ENCODE measurements around the gene STK32B. TPM values are rescaled to one million over a fixed set of nuclear protein-coding genes. Genes with fewer than 3 reads are reported as not detected.

Gene STK32B
- total and polyA plus RNA-seq, 2 of the 8 experiments (the other 6 are each of a cell fraction or from before 2014, with no cell fraction given), result 2.3 to 2.5 TPM

- no peak for TF ChIP-seq EP300 (IDR thresholded peaks at IDR 0.05; ENCODE audit: borderline replicate concordance in 1 of 2, low read depth in 2 of 2, low read length in 2 of 2)
- TF ChIP-seq ATF3 (IDR thresholded peaks at IDR 0.05; ENCODE audit: insufficient read depth, low read depth, low read length), result no peak
- no peak for TF ChIP-seq SP2 (IDR thresholded peaks at IDR 0.05; ENCODE audit: low read length)
- no peak for TF ChIP-seq JUND (IDR thresholded peaks at IDR 0.05; ENCODE audit: low read length)
- no peak for TF ChIP-seq MAFK (IDR thresholded peaks at IDR 0.05; ENCODE audit: low read depth, low read length)
- TF ChIP-seq HDAC6 (IDR thresholded peaks at IDR 0.05; ENCODE audit: low read depth, low read length), result no peak
- TF ChIP-seq POLR2A (IDR thresholded peaks at IDR 0.05; ENCODE audit: control extremely low read depth in 1 of 2, low read depth in 2 of 2, low read length in 2 of 2), result no peak
- no peak for TF ChIP-seq JUN (IDR thresholded peaks at IDR 0.05; ENCODE audit: low read depth, low read length)
- no peak for TF ChIP-seq RBBP5 (IDR thresholded peaks at IDR 0.05; ENCODE audit: borderline replicate concordance, low read depth, low read length)
- no peak for TF ChIP-seq CTBP2 (IDR thresholded peaks at IDR 0.05; ENCODE audit: borderline replicate concordance, insufficient read depth, insufficient read length, low read length)
- TF ChIP-seq SIX5 (IDR thresholded peaks at IDR 0.05; ENCODE audit: low read depth, low read length), result no peak
- TF ChIP-seq SP4 (IDR thresholded peaks at IDR 0.05; ENCODE audit: low read length), result no peak
- H3K4me1 ChIP-seq (replicated peaks in 1 of 4; ENCODE audit: control insufficient read depth in 3 of 4, insufficient read depth in 4 of 4, low read length in 3 of 4), result peaks cover 0 to 4% (median 0%) of the 10 kb centered on the region in 4 experiments; a peak in 2 of 7 replicates
- 88% methylated on average over 3 of the region's 3 CpGs; no CpG with 5 or more reads in 1 of the 2 experiments for WGBS, 2 experiments (ENCODE audit: extremely low coverage in 1 of 2, insufficient coverage in 1 of 2, insufficient read length in 1 of 2, insufficient replicate concordance in 2 of 2, low coverage in 1 of 2, low lambda C conversion rate in 2 of 2, missing lambda C conversion rate in 1 of 2)
- no peak overlapping the region for H3K4me3 ChIP-seq (ENCODE audit: extremely low read depth in 1 of 4, insufficient read depth in 2 of 4, low read depth in 3 of 4, low read length in 4 of 4)
- H4K20me1 ChIP-seq (replicated peaks in 1 of 2; ENCODE audit: control insufficient read depth in 1 of 2, insufficient read depth in 2 of 2, low read length in 2 of 2), result no peaks in the 10 kb centered on the region
- no peak overlapping the region for H2BK15ac ChIP-seq (ENCODE audit: low read length)
- ChIA-PET CTCF (ENCODE audit: partially characterized antibody) (interaction anchor here (1.3 kb wide), 1 partner anchor 73 kb away, joined by 3 read pairs; no protein-coding TSS in a partner anchor), POLR2A (ENCODE audit: partially characterized antibody) (no interaction called here)
- H3K79me2 ChIP-seq (ENCODE audit: control insufficient read depth in 1 of 2, insufficient read depth in 2 of 2, low read length in 2 of 2), result no peaks in the 10 kb centered on the region
- no peak overlapping the region for H3K14ac ChIP-seq (ENCODE audit: insufficient read length)
- H3K23me2 ChIP-seq (ENCODE audit: low read depth, low read length), result no peaks in the 10 kb centered on the region
- H3K9me3 ChIP-seq (ENCODE audit: insufficient read depth in 2 of 2, low read depth in 1 of 2, low read length in 1 of 2), result peaks cover 4 to 9% of the 10 kb centered on the region in 2 experiments; a peak in 2 of 4 replicates
- no peaks in the 10 kb centered on the region for H3K36me3 ChIP-seq (ENCODE audit: control insufficient read depth in 2 of 4, insufficient read depth in 4 of 4, low read length in 3 of 4)
- FAIRE-seq, result no peak
- no peak overlapping the region for H4K5ac ChIP-seq (ENCODE audit: insufficient read length, low read depth, low read length)
- DNase-seq (ENCODE audit: low read depth in 1 of 2, low spot score in 2 of 2), result no peak
- no peaks in the 10 kb centered on the region for H3K27me3 ChIP-seq (replicated peaks in 1 of 4; ENCODE audit: control insufficient read depth in 3 of 4, extremely low read depth in 1 of 4, insufficient read depth in 3 of 4, low read length in 3 of 4)
- H2AFZ ChIP-seq (ENCODE audit: low read length), result no peak overlapping the region
- H2AK5ac ChIP-seq (ENCODE audit: low read depth, low read length), result no peak overlapping the region
- H2BK12ac ChIP-seq (ENCODE audit: low read depth, low read length), result no peak overlapping the region
- H3K4ac ChIP-seq (replicated peaks; ENCODE audit: insufficient read length, low read depth, low read length), result no peak overlapping the region
- no peak overlapping the region for H3K56ac ChIP-seq (replicated peaks; ENCODE audit: insufficient read length, low read depth, low read length)
- no peak overlapping the region for H2BK20ac ChIP-seq (ENCODE audit: low read length)
- no peak overlapping the region for H3K18ac ChIP-seq (ENCODE audit: extremely low read depth, low read length)
- no peak overlapping the region for H3K23ac ChIP-seq (ENCODE audit: insufficient read length)
- H3K9ac ChIP-seq (replicated peaks in 1 of 4; ENCODE audit: extremely low read depth in 1 of 4, low read depth in 3 of 4, low read length in 3 of 4), result no peak overlapping the region
- H3K79me1 ChIP-seq (ENCODE audit: low read depth, low read length), result no peaks in the 10 kb centered on the region
- no peak overlapping the region for H4K91ac ChIP-seq (replicated peaks; ENCODE audit: insufficient read length, low read length)
- H2BK5ac ChIP-seq (ENCODE audit: low read depth, low read length), result no peak overlapping the region
- no peak overlapping the region for H3K27ac ChIP-seq (ENCODE audit: low read depth, low read length)
- no peak overlapping the region for H4K8ac ChIP-seq (ENCODE audit: extremely low read depth, insufficient read depth, low read length)
- H3K4me2 ChIP-seq (ENCODE audit: insufficient read depth in 1 of 2, low read depth in 2 of 2, low read length in 2 of 2), result no peak overlapping the region
- no peak overlapping the region for H2BK120ac ChIP-seq (replicated peaks; ENCODE audit: low read depth, low read length)
These were observed 16.6 kb downstream of the STK32B start for GRCh38 chr4:5067908-5068307.

All from H1 (cell line).